GM19328 (cell line): Measurements from ENCODE around the gene TCAP.

Source experiments
- ATAC-seq: cut with Tn5 transposase; IDR thresholded peaks from one replicate; pipeline ENCODE4 v1.9.1; 2021; ENCODE audit warnings: mild to moderate bottlenecking, moderate library complexity; ENCODE audit not compliant: unreplicated experiment

TCAP gene

GRCh38 chr17:39664581-39665561, at the start of gene TCAP:
TSS of gene TCAP (plus strand) at chr17:39665349. CDS start at chr17:39665360, 11 bp downstream.
- no peak for ATAC-seq

- ATAC-seq, result no peak
Measured at GRCh38 chr17:39615434-39615833, 49.7 kb upstream of the TCAP start.

- no peak for ATAC-seq
Measured at GRCh38 chr17:39617100-39617445, 48.1 kb upstream of the TCAP start.

- ATAC-seq, result no peak
Measured at GRCh38 chr17:39617446-39618245, 47.5 kb upstream of the TCAP start.

- no peak for ATAC-seq
Measured at GRCh38 chr17:39618246-39618913, 46.8 kb upstream of the TCAP start.

GRCh38 chr17:39618956-39619785, 46.0 kb upstream of the TCAP start:
- ATAC-seq, result no peak

- no peak for ATAC-seq
Measured at GRCh38 chr17:39619786-39620101, 45.4 kb upstream of the TCAP start.

- no peak for ATAC-seq
Measured at GRCh38 chr17:39621523-39622379, 43.4 kb upstream of the TCAP start.

GRCh38 chr17:39622380-39623006, 42.7 kb upstream of the TCAP start:
- no peak for ATAC-seq

- ATAC-seq, result no peak
Measured at GRCh38 chr17:39623356-39623950, 41.7 kb upstream of the TCAP start.

GRCh38 chr17:39624313-39624712, 40.8 kb upstream of the TCAP start:
- ATAC-seq, result no peak

- no peak for ATAC-seq
Measured at GRCh38 chr17:39625198-39625785, 39.9 kb upstream of the TCAP start.

GRCh38 chr17:39626171-39627046, 38.7 kb upstream of the TCAP start, which contains the start of gene PPP1R1B:
TSS of gene PPP1R1B (plus strand) at chr17:39626952. CDS start at chr17:39627393, 441 bp downstream.
- ATAC-seq, result no peak

GRCh38 chr17:39627047-39627711, 38.0 kb upstream of the TCAP start:
- no peak for ATAC-seq

- ATAC-seq, result no peak
Measured at GRCh38 chr17:39627712-39628516, 37.2 kb upstream of the TCAP start.
